A673 (cell line): ENCODE measurements around the gene CPED1. TPM values are rescaled to one million over a fixed set of nuclear protein-coding genes. Genes with fewer than 3 reads are reported as not detected.

Source experiments
- BruUV-seq: library from RNA; stranded (reverse); fragments of 400-500 nt; replicated peaks from 2 replicates; lab custom pipeline; 2021; lab: Mats Ljungman, UMichigan
- CTCF ChIA-PET: fragments of 300-600 bp; sonication (Branson Sonifier 250); formaldehyde crosslinking; loops from one replicate; lab custom pipeline; 2022; ENCODE audit warnings: antibody characterized with exemption; lab: Charles Lee
- POLR2A ChIA-PET: fragments of 300-600 bp; sonication (Branson Sonifier 250); formaldehyde crosslinking; loops from one replicate; lab custom pipeline; 2022; ENCODE audit warnings: antibody characterized with exemption; ENCODE audit not compliant: low non-redundant PET; lab: Charles Lee
- DNase-seq: peaks from one replicate; pipeline ENCODE4 v3.0.0-alpha.2; 2015; ENCODE audit warnings: low spot score
- H3K27ac ChIP-seq: fragments of 200-600 bp; sonication (generic); 2 replicates; pipeline ENCODE4 v1.5.1; 2016; ENCODE audit warnings: mixed run types, low read depth, mild to moderate bottlenecking, mixed read lengths, antibody characterized with exemption, low read length; ENCODE audit not compliant: poor library complexity, severe bottlenecking
- H3K27me3 ChIP-seq: fragments of 200-600 bp; sonication (generic); replicated peaks from 2 replicates; pipeline ENCODE4 v1.6.1; 2017; ENCODE audit warnings: mixed run types, low read depth, mild to moderate bottlenecking, mixed read lengths, antibody characterized with exemption, low read length; ENCODE audit not compliant: insufficient read depth, poor library complexity
- H3K36me3 ChIP-seq: fragments of 200-600 bp; sonication (generic); 2 replicates; pipeline ENCODE4 v1.6.1; 2016; ENCODE audit warnings: mixed run types, mild to moderate bottlenecking, mixed read lengths, antibody characterized with exemption, low read length; ENCODE audit not compliant: insufficient read depth, poor library complexity, severe bottlenecking
- H3K4me1 ChIP-seq: fragments of 200-600 bp; sonication (generic); 2 replicates; pipeline ENCODE4 v1.6.1; 2017; ENCODE audit warnings: mixed run types, mild to moderate bottlenecking, mixed read lengths, antibody characterized with exemption, low read length; ENCODE audit not compliant: insufficient read depth, poor library complexity, severe bottlenecking
- H3K4me3 ChIP-seq: fragments of 200-600 bp; sonication (generic); 2 replicates; pipeline ENCODE4 v1.5.1; 2016; ENCODE audit warnings: low read depth, mixed run types, mild to moderate bottlenecking, mixed read lengths, low read length; ENCODE audit not compliant: poor library complexity, severe bottlenecking
- H3K9me3 ChIP-seq: fragments of 200-600 bp; sonication (generic); 2 replicates; pipeline ENCODE4 v1.6.1; 2016; ENCODE audit warnings: mixed run types, low read depth, mild to moderate bottlenecking, mixed read lengths, antibody characterized with exemption, low read length; ENCODE audit not compliant: poor library complexity, severe bottlenecking
- CTCF ChIP-seq: fragments of 300-800, 200-600 bp; sonication (generic); conservative IDR thresholded peaks from 2 replicates; pipeline ENCODE4 v1.5.1; 2017; ENCODE audit warnings: low read depth, mild to moderate bottlenecking, antibody characterized with exemption, low read length, moderate library complexity, mixed read lengths
- EZH2 ChIP-seq: fragments of 200-600 bp; sonication (generic); IDR thresholded peaks from 2 replicates; pipeline ENCODE4 v1.6.1; 2017; ENCODE audit warnings: borderline replicate concordance, low read depth, mild to moderate bottlenecking, mixed read lengths, antibody characterized with exemption, low read length; ENCODE audit not compliant: poor library complexity, severe bottlenecking
- intact Hi-C: fragments of 100-400 bp; cut with micrococcal nuclease; formaldehyde crosslinking; loops from one replicate; pipeline ENCODE4 v1.10.0; 2022; ENCODE audit not compliant: unreplicated experiment
- total RNA-seq: library from RNA; stranded (reverse); gene quantifications from 2 replicates; pipeline ENCODE4 v1.2.3, GENCODE V29; 2021

Gene CPED1
- total RNA-seq, 1 experiment from 2014 or later: 0.15 TPM

GRCh38 chr7:121196286-121196685 is 207.8 kb downstream of the CPED1 start:
- ChIA-PET CTCF (no interaction called here), POLR2A (no interaction called here)
- no peak for TF ChIP-seq EZH2
- no peak for TF ChIP-seq CTCF
- no peak for DNase-seq
- Histone ChIP-seq H3K4me1 (no peaks in the 10 kb centered on the region), H3K36me3 (no peaks in the 10 kb centered on the region), H3K4me3 (no peak overlapping the region), H3K27ac (no peak overlapping the region), H3K27me3 (no peaks in the 10 kb centered on the region), H3K9me3 (no peaks in the 10 kb centered on the region)
- intact Hi-C loops: no loop called here
- BruUV-seq: no TSS peak

- no TSS peak for BruUV-seq
- no peaks in the 10 kb centered on the region for H3K4me1 ChIP-seq
- H3K9me3 ChIP-seq: no peaks in the 10 kb centered on the region
- H3K27ac ChIP-seq: no peak overlapping the region
- ChIA-PET CTCF (no interaction called here), POLR2A (no interaction called here)
- no peak for DNase-seq
- H3K27me3 ChIP-seq: no peaks in the 10 kb centered on the region
- no peak overlapping the region for H3K4me3 ChIP-seq
- intact Hi-C loops: no loop called here
- TF ChIP-seq EZH2: no peak
- no peak for TF ChIP-seq CTCF
- H3K36me3 ChIP-seq: no peaks in the 10 kb centered on the region
Observed at GRCh38 chr7:121197455-121197854, 208.9 kb downstream of the CPED1 start.

GRCh38 chr7:121198502-121198901 is 210.0 kb downstream of the CPED1 start:
- Histone ChIP-seq H3K27ac (no peak overlapping the region), H3K36me3 (no peaks in the 10 kb centered on the region), H3K4me1 (no peaks in the 10 kb centered on the region), H3K4me3 (no peak overlapping the region), H3K27me3 (no peaks in the 10 kb centered on the region), H3K9me3 (no peaks in the 10 kb centered on the region)
- no peak for DNase-seq
- intact Hi-C loops: no loop called here
- TF ChIP-seq EZH2: no peak
- no peak for TF ChIP-seq CTCF
- ChIA-PET POLR2A (no interaction called here), CTCF (no interaction called here)
- BruUV-seq: no TSS peak
